Measurements from ENCODE around the gene DLGAP5.

Gene DLGAP5, protein sequence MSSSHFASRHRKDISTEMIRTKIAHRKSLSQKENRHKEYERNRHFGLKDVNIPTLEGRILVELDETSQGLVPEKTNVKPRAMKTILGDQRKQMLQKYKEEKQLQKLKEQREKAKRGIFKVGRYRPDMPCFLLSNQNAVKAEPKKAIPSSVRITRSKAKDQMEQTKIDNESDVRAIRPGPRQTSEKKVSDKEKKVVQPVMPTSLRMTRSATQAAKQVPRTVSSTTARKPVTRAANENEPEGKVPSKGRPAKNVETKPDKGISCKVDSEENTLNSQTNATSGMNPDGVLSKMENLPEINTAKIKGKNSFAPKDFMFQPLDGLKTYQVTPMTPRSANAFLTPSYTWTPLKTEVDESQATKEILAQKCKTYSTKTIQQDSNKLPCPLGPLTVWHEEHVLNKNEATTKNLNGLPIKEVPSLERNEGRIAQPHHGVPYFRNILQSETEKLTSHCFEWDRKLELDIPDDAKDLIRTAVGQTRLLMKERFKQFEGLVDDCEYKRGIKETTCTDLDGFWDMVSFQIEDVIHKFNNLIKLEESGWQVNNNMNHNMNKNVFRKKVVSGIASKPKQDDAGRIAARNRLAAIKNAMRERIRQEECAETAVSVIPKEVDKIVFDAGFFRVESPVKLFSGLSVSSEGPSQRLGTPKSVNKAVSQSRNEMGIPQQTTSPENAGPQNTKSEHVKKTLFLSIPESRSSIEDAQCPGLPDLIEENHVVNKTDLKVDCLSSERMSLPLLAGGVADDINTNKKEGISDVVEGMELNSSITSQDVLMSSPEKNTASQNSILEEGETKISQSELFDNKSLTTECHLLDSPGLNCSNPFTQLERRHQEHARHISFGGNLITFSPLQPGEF

DNA sequence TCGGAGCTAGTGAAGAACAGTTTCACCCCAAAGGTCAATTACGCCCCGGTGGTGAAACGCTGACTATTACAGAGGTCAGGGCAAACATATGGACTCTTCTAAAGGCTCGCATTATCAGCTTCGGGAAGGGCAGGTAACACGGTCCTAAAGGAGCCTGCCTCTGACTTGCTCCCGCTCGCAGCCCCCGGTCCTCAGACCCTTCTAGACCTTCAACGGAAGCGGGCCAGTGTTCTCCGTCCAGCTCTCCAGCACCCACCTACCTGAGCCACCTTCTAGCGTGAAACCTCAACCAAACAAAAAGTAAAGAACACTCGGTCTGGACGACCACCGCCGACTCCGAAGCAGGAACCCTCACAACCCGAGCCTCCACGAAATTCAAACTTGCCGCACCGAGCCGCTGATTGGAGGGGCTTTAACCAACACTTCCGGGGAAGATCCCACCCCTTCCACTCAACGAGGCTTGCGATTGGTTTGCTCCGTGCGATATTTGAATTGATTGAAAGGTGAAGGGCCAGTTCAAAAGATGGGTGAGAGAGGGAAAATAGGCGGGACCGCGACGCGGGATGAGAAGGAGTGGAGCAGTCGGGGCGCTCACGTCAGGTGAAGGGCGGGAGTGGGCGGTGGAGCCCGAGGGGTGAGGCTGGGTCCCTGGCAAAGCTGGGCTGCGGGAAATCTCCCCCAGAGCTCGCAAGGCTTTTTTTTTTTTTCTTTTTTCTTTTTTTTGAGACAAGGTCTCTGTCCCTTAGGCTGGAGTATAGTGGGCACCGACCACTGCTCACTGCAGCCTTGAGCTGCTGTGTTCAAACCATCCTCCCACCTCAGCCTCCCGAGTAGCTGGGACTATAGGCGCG, at the start of gene DLGAP5:
Gene DLGAP5 (minus strand): TSS at position 383 of the 851 bp plus-strand sequence. CDS start 2,406 bp downstream, outside the sequence.
- DNase-seq (ENCODE audit: low spot score), result peak; percentile 97

DNA sequence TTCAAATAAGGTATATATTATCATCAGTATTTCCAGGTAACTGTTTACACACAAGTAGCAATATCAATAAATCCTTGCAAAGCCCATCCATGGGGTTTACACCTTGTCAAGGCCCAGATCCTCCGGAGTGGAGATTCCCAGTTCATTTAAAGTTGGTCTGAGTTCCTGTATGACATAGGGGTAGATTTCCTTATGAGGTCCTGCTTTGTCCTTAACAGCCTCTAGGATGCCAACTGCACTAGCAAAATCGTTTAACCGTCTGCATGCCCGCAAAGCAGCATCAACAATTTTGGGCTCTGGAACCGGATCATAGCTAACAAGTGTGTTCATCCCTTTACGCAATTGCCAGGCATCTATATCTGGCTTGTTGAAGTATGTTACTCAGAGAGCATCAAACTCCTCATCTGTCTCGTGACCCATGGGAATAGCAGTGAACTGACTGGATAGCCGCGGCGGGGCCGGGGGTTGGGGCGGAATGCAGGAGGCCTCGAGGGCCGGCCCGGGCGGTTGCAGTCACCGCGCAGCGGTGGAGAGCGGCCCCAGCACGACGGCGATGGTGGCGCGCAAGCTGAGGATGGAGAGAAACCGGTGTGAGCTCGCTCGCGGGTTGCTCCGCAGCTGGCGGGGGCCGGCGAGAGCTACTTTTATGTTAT, 49.3 kb upstream of the DLGAP5 start:
- DNase-seq (ENCODE audit: low spot score), result peak; percentile 28

DNA sequence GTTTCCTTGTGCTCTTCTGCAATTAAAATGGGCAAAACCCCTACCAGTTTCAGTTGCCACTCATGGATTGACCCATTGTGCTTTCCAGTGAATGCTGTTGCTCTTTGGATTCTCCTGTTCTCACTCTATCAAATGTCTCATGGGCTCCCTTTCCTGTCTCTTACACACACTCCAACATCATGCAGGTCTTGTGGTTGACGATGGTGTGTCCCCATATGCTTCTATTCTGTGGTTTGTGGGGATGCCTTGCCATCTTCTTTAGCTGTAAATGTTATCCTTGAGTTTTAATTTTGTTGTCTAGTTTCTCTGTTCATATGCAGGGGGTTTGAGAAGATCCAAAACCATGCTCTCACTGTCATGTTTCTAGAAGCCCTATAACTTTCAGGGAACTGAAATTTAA, 47.9 kb upstream of the DLGAP5 start:
- no peak for DNase-seq (ENCODE audit: low spot score)

DNA sequence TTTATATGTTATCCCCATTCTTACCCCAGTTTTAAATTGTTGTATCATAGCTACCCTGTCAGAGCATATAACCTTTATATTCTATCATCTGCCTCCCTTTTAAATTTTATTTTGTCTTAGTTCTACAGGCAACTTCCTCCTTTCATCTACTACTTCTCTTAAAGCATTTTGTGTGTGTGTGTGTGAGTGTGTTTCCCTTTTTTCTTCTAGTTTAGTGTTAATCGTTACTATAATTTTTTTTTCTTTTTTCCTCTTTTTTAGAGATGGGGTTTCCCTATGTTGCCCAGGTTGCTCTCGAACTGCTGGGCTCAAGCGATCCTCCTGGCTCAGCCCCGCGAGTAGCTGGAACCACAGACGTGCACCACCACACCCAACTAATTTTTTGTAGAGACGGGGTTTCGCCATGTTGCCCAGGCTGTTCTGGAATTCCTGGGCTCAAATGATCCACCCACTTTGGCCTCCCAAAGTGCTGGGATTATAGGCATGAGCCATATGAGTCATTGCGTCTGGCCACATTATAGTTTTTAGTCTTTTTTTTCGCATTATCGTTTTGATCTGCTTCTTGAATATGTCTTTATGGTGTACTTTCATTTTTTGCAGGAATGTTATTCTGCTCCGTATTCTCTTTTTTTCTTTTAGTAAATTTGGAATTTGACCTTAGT, 46.8 kb upstream of the DLGAP5 start:
- DNase-seq (ENCODE audit: low spot score), result no peak

DNA sequence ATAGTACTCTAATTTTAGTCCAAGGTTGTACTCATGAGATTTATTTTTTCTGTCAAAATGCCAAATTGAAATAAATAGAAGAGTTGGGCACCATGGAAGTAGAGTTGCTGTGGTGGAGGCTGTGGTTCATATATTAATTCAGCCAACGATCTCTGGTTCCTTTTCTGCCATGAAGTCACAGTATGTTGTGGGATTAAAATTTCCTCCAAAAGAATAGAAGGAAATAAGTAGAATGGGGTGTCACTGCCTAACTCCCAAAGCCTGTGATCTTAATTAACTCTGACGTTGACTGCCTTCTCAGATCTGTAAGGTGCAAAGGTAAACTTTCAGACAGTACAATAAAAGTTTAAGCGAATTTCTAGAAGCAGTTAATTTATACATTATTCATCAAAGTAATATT, 42.2 kb upstream of the DLGAP5 start:
- DNase-seq (ENCODE audit: low spot score), result no peak

DNA sequence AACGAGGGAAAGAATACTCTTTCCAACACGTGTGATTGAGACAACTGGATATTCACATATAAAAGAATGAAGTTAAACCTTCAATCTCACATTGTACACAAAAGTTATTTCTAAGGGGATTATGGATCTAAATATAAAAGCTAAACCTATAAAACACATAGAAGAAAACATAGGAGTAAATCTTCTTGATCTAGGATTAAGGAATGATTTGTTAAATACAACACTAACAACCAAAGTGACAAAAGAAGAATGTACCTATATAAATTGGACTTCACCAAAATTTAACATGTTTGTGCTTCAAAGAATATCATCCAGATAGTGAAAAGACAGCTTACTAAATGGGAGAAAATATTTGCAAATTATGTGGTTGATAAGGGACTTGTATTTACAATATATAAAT, 36.9 kb upstream of the DLGAP5 start:
- no peak for DNase-seq (ENCODE audit: low spot score)

DNA sequence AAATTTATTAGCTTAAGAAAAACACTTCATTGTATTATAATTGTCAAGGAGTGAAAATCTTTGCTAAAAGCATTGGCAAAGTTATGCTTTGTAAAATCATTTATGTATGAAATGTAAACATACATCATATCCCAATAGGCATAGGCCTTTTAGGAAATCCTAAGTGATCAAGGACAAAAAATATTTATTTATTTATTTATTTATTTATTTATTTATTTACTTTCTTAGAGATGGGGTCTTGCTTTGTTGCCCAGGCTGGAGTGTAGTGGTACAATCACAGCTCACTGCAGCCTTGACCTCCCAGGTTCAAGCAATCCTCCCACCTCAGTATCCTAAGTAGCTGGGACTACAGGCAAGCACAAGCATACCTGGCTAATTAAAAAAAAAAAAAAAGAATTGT, 32.0 kb upstream of the DLGAP5 start:
- DNase-seq (ENCODE audit: low spot score), result no peak

DNA sequence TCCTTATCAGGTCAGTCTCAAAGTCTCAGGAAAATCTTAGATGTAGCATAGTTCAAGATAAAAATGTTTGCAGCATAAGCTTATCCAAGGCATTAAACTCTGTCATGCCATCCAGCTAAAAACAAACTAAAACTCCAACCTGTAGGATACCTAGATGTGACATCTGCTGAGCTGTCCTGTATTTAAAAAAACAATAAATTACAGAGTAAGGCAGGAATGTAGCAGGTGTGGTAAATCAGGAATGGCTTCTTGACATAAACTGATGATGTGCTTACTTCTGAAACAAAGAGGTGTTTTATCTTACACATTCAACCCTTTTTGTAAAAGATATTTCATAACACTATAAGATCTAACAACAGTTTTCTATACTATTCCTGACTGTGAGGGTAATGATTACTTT, 30.6 kb upstream of the DLGAP5 start:
- no peak for DNase-seq (ENCODE audit: low spot score)

DNA sequence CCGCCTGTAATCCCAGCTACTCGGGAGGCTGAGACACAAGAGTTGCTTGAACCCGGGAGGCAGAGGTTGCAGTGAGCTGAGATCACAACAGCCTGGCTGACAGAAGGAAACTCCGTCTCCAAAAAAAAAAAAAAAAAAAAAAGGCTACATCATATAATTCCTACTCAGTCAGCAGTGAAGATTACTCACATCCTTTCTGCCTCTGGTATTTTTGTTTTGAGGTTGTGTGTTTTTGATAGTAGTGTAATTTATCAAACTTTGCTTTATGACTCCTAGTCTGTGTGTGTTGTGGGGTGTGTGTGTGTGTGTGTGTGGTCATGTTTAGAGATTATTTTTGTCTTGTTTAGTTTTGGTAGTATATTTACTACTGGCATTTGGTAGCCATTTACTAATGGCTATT, 29.8 kb upstream of the DLGAP5 start:
- peak; percentile 49 for DNase-seq (ENCODE audit: low spot score)

DNA sequence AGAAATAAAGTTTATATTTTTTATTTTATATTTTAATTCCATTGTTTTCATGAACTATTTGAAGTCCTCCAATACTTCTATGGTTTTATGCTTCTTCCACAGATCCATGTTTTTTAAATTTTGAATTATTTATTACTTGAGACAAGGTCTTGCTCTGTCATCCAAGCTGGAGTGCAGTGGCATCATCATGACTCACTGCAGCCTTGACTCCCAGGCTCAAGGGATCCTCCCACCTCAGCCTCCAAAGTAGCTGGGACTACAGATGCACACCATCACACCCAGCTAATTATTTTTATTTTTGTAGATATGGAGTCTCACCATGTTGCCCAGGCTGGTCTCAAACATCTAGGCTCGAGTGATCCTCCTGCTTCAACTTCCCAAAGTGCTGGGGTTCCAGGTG, 28.8 kb upstream of the DLGAP5 start:
- DNase-seq (ENCODE audit: low spot score), result no peak

DNA sequence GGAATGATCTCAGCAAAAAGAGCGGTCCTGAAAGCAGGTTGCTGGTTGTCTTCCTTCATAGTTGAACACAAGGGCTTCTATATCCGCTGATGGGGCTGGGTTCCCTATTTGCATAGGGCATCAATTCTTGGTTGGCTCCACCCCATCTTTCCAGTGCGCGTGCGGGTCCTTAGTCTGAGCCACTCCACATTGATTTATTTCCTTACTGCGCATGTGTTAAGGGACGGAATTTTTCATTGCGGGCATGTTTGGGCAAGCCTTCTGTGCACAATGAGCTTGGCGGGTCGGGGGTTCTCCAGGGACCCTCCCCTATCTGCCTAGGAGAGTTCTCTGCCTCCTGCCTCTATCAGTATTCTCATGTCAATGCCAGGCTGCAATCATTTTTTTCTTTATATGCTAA, 21.2 kb upstream of the DLGAP5 start:
- no peak for DNase-seq (ENCODE audit: low spot score)

DNA sequence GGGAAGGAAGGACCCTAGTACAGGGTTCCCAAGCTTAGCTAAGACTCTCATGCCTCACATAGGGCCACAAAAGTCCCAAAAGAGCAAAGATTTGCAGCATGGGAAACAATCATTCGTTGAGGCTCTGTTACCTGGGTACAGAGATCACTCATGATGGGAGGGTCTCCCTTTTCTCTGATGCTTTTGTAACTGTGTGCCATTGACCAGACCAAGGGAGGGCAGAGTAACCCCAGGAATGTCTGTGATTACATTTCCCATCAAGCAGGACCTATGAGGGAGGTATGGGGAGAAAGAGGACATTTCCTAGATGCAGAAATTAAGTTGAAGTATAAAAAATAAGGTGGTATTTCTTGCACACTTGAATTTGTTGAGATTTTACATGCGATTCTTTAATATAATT, 16.4 kb upstream of the DLGAP5 start:
- DNase-seq (ENCODE audit: low spot score), result no peak

DNA sequence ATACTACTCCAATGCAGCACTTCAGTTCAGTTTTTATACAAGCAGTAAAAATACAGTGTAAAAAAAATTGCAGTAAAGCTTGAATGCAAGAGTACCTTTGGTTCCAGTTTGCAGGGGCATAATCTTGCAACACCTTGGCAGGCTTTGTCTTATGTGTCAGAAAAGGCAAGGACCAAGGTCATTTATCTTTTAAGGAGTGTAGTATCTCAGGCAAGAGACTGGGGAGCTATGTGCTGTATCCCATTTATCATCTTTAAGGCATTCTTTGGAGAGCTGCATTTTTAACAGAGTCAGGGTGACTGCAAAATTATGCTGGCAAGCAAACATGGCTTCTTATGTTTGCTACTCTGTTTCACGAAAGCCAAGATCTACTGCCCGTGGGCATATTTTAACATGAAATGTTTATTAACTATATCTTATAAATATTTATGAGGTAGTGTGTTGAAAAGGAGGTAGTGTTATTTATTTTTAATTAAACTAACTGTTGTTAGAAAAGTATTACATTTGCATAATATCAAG, 14.8 kb upstream of the DLGAP5 start:
- DNase-seq (ENCODE audit: low spot score), result no peak

DNA sequence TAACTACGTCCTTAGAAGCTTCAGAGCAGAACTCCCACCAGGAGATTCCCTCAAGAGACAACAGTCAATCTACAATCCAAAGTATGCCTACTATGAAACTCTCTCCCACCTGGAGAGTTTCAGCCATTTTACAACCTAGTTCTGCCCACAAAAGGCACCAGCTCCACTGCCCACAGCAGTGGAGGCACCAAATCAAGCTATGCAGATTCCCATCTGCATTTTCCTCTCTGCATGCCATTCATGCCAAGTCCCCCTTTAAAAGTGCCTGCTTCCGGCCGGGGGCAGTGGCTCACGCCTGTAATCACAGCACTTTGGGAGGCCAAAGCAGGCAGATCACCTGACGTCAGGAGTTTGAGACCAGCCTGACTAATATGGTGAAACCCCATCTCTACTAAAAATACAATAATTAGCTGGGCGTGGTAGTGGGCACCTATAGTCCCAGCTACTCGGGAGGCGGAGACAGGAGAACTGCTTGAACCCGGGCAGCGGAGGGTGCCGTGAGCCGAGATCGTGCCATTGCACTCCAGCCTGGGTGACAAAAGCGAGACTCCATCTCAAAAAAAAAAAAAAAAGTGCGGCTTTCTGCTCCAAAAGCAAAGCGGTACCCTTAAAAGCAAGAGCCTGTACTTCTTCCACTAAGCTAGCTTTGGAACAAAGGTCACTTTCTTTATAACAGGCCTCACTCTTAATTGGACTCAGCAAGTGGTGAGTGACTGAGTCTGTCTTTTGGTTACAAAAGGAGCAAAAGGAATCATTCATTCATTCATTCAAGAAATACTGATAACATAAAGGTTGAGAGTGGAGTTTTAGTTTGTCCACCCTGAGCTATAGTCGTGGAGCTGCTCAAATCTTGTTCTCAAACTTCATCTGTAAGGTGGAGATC, 10.1 kb upstream of the DLGAP5 start:
- DNase-seq (ENCODE audit: low spot score), result no peak

DNA sequence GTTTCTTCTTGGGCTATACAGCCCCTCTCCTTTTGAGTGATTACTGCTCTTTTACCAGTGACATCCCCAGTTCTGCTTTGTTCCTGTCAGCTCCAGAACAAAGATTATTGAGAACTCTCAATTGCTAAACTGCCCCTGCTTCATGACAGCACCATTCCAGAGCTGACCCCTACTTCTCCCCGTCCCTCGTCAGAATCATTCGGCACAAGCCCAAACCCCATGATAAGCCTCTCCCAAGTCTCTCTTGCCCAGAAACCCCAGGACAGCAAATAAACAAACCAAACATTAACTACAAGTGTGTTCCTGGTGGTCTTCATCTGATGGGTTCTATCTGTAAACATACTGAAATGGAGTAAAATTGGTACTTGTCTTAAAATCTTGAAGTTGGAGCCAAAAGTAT, 9.3 kb upstream of the DLGAP5 start:
- no peak for DNase-seq (ENCODE audit: low spot score)

DNA sequence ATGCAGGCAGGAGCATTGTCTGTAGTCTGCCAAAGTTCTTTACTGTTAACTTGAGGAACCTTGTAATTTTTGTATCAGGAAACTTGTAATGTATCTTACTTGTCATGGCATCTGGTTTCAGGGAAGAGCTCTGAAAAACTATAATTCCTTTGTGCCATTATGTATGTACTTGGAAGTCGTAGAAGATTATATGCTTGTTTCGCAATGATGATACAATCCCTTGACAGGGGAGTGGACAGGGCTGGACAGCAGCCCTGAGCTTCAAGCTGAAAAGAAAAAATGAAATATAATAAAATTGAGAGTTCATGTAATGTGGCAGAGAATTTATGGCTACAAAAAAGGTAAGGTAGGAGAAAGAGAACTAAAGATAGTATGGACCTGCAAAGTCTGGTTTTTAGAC, 7.4 kb upstream of the DLGAP5 start:
- DNase-seq (ENCODE audit: low spot score), result no peak

DNA sequence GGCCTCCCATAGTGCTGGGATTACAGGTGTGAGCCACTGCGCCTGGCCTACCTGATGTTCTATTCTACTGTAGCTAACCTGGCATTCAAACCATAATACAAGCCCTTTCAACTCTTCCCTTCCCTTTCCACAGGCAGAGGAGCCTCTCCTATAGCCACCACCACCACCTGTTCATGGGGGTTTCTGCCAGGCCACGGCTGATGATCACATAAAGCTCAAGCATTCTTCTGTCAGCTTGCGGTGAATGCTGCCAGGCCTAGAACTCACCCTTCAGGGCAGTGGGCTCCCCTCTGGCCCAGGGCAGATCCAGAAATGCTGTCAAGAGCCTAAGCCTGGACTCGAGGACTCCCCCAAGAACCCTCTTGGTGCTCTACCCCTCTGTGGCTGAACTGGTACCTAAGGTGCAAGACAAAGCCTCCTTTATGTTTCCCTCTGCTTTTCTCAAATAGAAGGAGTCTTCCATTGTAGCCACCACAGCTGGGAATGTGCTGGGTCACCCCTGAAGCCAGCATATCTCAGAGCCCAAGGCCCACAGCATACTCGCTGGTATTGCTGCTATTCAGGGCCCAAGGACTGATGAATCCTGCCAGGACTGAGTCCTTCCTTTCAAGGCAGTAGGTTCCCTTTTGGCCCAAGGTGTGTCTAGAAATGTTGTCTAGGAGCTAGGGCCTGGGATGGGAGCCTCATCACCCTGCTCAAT, 3.4 kb upstream of the DLGAP5 start:
- DNase-seq (ENCODE audit: low spot score), result no peak

DNA sequence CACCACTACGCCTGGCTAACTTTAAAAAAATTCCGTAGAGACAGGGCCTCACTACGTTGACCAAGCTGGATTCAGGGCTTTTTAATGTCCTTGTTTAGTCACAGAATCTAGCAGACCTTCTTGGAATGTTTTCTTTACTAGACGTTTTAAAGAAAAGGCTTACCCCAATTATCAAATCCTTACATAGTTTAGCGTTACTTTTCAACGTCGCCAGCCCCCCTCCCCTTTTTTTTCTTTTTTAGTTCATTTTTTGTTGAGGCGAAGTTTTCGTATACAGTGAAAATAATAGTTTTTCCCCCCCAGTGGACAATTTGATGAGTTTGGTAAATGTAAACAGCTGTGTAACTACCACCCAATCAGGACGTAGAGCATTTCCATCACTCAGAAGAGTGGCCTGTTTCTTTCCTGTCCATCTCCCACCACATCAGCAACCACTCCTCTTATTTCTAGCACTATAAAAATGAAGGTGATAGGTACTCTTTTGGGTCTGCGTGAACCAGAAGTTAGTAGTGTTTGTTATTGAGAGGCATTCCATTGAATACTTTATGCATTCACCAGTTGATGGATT, 753 bp upstream of the DLGAP5 start:
- peak; percentile 6 for DNase-seq (ENCODE audit: low spot score)

DNA sequence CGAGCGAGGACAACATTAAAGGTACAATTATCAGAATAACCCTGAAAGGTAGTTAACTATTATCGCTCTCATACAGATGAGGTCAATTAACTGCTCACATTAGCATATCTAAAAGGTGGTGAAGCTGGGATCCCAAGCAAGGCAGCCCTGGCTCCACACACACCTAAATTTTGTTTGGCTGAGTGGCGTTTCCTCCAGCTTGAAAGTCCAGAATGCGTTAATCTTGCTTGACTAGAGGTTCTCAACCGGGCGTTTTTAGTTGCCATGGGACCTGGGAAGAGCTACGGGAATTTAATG, 531 bp downstream of the DLGAP5 start:
- DNase-seq (ENCODE audit: low spot score), result no peak

Data from AG20443 (cell line).